Aorta (tissue), 5 donors: Measurements from ENCODE around the gene ANKRD44. TPM values are rescaled to one million over a fixed set of nuclear protein-coding genes. Genes with fewer than 3 reads are reported as not detected.

Experiments used
- ATAC-seq: fragments of 200-7000 bp; cut with Tn5 transposase; one replicate; pipeline ENCODE4 v1.9.1; 2022; ENCODE audit warnings: moderate library complexity; ENCODE audit not compliant: low FRiP score
- DNase-seq, 2 donors: peaks; one replicate each; pipeline ENCODE4 v3.0.0-alpha.2; 2020
- H3K27ac ChIP-seq, 2 donors: one replicate each; pipeline ENCODE4 v1.5.1; 2013; ENCODE audit warnings: low read length in 2 of 2, mild to moderate bottlenecking in 2 of 2, moderate library complexity in 2 of 2, control low read depth in 1 of 2, inconsistent platforms in 1 of 2, low read depth in 1 of 2
- H3K27me3 ChIP-seq, 2 donors: one replicate each; pipeline ENCODE4 v1.6.1; 2013; ENCODE audit warnings: control low read depth in 1 of 2, low read length in 1 of 2, mild to moderate bottlenecking in 1 of 2, moderate library complexity in 1 of 2; ENCODE audit not compliant: insufficient read depth in 2 of 2, control insufficient read depth in 1 of 2
- H3K36me3 ChIP-seq, 2 donors: one replicate each; pipeline ENCODE4 v1.6.1; 2013; ENCODE audit warnings: control low read depth in 1 of 2, low read length in 1 of 2, mild to moderate bottlenecking in 1 of 2; ENCODE audit not compliant: insufficient read depth in 2 of 2, control insufficient read depth in 1 of 2
- H3K4me1 ChIP-seq, 2 donors: one replicate each; pipeline ENCODE4 v1.6.1; 2013; ENCODE audit warnings: low read length in 2 of 2, control low read depth in 1 of 2, mild to moderate bottlenecking in 1 of 2, moderate library complexity in 1 of 2; ENCODE audit not compliant: insufficient read depth in 2 of 2, control insufficient read depth in 1 of 2
- H3K4me3 ChIP-seq, 2 donors: one replicate each; pipeline ENCODE4 v1.5.1; 2013; ENCODE audit warnings: low read length in 2 of 2, control low read depth in 1 of 2, mild to moderate bottlenecking in 1 of 2
- H3K9me3 ChIP-seq: one replicate; pipeline ENCODE4 v1.6.1; 2013; ENCODE audit warnings: mild to moderate bottlenecking, low read length; ENCODE audit not compliant: control insufficient read depth
- WGBS, 2 donors: extraction: QIAGEN DNeasy Blood & Tissue Kit; methylation state at CpG; one replicate each; pipeline ENCODE4 v1.1.7; 2013; 5-methylcytosine and 5-hydroxymethylcytosine counted together
- intact Hi-C, 2 donors: fragments of 100-400 bp; cut with DNase I; formaldehyde crosslinking; loops; one replicate each; pipeline versions ENCODE4 v1.14.2 to v1.15.0; 2022
- polyA plus RNA-seq, 2 donors: library from polyadenylated mRNA; stranded (reverse); fragments of 200-250 nt; gene quantifications; one replicate each; pipeline ENCODE4 v1.2.3, GENCODE V29; 2013
- total RNA-seq, 2 donors: library from RNA; stranded (reverse); fragmentation: NEBNext Ultra II Directional; extraction: Animal tissue kit (Norgen Biotek cat#: 25700); gene quantifications; one replicate each; pipeline ENCODE4 v1.2.1, GENCODE V29; 2021
- donor health status: healthy with polysubstance abuse.
- donor health status: Bipolar disorder and iron deficiency.
- donor health status: DM: no; HTN: no; CAD: no.
- donor health status: DM: no; HTN: no; CAD: no.
- donor health status: DM: yes; HTN: yes; CAD: no.

ANKRD44 gene
- total and polyA plus RNA-seq, 4 donors = 4.5 to 62.6 (median 33.8) TPM

DNA sequence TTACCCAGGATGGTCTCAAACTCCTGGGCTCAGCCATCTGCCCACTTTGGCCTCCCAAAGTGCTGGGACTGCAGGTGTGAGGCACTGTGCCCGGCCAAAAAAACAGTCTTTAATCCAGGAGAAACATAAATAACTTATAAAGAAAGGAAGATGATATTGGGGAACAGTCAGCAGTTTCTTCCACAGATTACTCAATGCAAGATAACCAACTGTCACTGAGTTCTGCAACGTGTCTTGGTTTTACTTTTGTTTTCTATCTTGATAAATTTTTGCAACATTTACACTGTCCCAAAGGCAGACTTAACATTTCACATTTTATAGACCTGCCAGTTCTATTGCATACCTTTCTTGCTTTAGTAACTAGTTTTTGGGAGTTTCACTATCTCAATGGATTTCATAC, 71.1 kb downstream of the ANKRD44 start:
- no peak for ATAC-seq

DNA sequence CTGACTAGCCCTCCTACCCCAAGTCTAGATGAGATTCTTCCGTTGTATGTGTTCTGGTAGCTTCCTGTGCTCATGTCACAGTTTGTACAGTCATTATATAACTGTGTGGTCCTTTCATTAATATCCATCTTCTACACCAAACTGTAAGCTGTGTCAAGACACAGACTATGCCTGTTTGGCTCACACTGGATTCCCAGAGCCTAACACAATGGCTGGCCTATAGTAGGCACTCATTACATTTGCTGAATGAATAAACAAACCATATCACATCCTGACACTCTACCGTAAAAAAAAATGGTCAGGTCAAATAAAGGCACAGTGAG, 72.6 kb downstream of the ANKRD44 start:
- DNase-seq (no peak), ATAC-seq (no peak)
- no peak overlapping the region for H3K27ac ChIP-seq
- H3K27me3 ChIP-seq = no peaks in the 10 kb centered on the region
- 82 to 89% methylated on average over 2 of the region's 2 CpGs for WGBS, 2 donors
- H3K4me3 ChIP-seq = no peak overlapping the region
- peaks cover 0 to 7% of the 10 kb centered on the region in 2 donors for H3K4me1 ChIP-seq
- intact Hi-C loops = no loop called here
- peaks cover 0 to 3% of the 10 kb centered on the region in 2 donors for H3K36me3 ChIP-seq
- no peaks in the 10 kb centered on the region for H3K9me3 ChIP-seq

More for the DNA sequence above, 71.1 kb downstream of the ANKRD44 start:
- no peak overlapping the region for H3K4me3 ChIP-seq
- H3K27me3 ChIP-seq = no peaks in the 10 kb centered on the region
- intact Hi-C loops = no loop called here
- peaks cover 0 to 4% of the 10 kb centered on the region in 2 donors for H3K4me1 ChIP-seq
- H3K27ac ChIP-seq = no peak overlapping the region
- 80 to 88% methylated on average over 2 of the region's 2 CpGs for WGBS, 2 donors
- no peaks in the 10 kb centered on the region for H3K9me3 ChIP-seq
- DNase-seq = no peak
- peaks cover 0 to 3% of the 10 kb centered on the region in 2 donors for H3K36me3 ChIP-seq

DNA sequence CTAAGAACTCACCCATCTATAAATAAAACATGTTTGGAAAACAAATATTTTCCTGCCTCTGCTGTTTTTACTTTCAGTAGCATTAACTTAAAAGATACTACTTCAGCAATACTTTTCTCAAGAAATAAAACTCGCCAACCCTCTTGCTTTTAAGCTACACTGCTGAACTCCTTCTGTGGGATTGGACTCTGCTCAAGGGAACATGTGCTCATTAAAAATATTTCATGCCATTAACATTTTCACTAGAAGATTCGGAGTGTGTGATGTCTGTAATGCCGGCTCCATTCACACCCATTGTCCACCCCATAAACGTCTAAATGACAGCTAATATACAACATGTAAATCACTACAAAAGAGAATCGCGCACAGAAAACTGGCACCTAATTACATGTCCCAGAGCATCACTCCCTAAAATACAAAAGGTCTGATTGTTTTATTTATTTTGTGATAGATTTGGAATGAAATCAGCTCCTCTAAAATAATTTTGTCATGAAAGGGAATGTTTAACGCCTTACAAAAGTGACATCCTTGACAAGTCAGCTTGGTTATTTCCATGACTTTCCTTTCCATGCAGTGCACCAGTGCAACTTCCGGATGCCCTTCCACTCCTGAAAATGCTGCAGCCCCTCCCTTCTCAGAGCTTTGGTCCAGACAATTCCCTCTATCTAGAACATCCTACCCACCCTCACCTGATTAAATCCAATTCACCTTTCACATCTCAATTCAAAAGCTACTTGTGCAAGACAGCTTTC, 73.1 kb downstream of the ANKRD44 start:
- H3K27me3 ChIP-seq = no peaks in the 10 kb centered on the region
- no peak overlapping the region for H3K27ac ChIP-seq
- peaks cover 0 to 5% of the 10 kb centered on the region in 2 donors for H3K4me1 ChIP-seq
- intact Hi-C loops = no loop called here
- DNase-seq (no peak), ATAC-seq (no peak)
- H3K9me3 ChIP-seq = no peaks in the 10 kb centered on the region
- H3K4me3 ChIP-seq = no peak overlapping the region
- WGBS, 2 donors = 83 to 87% methylated on average over 8 of the region's 8 CpGs
- peaks cover 0 to 3% of the 10 kb centered on the region in 2 donors for H3K36me3 ChIP-seq

DNA sequence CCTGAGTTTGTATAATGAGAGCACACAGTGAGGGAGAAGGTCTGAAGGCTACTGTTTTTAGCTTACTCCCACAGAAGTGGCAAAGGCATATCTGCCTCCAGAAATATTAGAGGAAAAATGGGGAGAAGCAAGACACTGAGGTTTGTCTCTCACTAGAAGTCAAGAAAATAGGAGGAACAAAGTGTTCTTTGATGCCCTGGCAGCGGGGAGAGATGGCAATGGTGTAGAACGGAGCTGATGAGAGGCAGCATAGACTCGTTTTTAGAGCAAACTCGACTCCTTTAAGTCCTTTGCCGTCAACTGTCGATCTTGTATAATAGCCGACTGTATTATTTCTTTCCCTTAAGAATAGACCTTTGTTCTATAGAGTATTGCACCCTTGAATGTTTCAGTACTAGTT, 73.8 kb downstream of the ANKRD44 start:
- peaks cover 4 to 5% of the 10 kb centered on the region in 2 donors for H3K4me1 ChIP-seq
- no peak for ATAC-seq
- WGBS, 2 donors = 83 to 86% methylated on average over 7 of the region's 7 CpGs
- no peak for DNase-seq
- peaks cover 0 to 3% of the 10 kb centered on the region in 2 donors for H3K36me3 ChIP-seq
- no peaks in the 10 kb centered on the region for H3K27me3 ChIP-seq
- no peak overlapping the region for H3K4me3 ChIP-seq
- no peaks in the 10 kb centered on the region for H3K9me3 ChIP-seq
- intact Hi-C loops = no loop called here
- H3K27ac ChIP-seq = no peak overlapping the region

DNA sequence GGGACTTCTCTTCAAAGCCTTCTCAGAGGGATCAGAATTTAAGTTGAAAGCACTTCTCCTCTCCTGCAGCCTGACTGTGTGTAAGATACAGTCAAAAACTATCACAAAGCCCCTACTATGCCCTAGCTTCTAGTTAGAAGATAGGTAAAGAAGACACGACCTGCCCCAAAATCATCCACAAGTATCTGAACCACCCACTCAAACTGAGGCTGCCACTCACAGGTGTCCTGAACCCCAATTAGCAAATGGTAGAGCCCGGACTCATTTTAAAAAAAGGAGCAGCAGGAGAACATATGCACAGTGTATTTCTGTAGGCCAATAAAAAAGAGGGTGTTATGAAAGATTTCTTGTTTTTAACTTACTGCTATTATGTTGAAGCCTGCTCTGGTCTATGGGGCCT, 74.4 kb downstream of the ANKRD44 start:
- H3K4me1 ChIP-seq = peaks cover 6 to 7% of the 10 kb centered on the region in 2 donors
- H3K36me3 ChIP-seq = peaks cover 0 to 3% of the 10 kb centered on the region in 2 donors
- WGBS, 2 donors = 92 to 98% methylated on average over 2 of the region's 2 CpGs
- H3K4me3 ChIP-seq = no peak overlapping the region
- ATAC-seq = no peak
- DNase-seq = no peak
- intact Hi-C loops = no loop called here
- H3K27me3 ChIP-seq = no peaks in the 10 kb centered on the region
- no peak overlapping the region for H3K27ac ChIP-seq
- H3K9me3 ChIP-seq = no peaks in the 10 kb centered on the region

DNA sequence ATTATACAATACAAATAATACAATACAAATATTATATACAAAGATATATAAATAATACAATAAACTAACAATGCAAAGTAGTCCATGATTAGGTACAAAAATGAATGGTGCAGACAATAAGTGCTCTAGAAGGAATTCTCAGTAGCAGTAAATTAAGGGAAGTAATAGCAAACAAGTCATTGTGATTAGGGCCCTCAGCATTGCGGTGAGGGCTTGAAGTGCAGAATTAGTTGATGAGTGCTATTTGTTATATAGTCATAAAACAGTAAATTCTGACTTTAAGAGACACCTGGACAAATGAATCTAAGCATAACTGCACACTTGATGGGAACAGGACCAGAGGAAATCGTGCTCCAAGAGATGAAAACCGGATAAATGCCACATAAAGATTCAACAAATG, 74.9 kb downstream of the ANKRD44 start:
- Histone ChIP-seq H3K27ac (no peak overlapping the region), H3K36me3 (peaks cover 0 to 3% of the 10 kb centered on the region in 2 donors), H3K9me3 (no peaks in the 10 kb centered on the region), H3K27me3 (no peaks in the 10 kb centered on the region), H3K4me1 (peaks cover 6 to 7% of the 10 kb centered on the region in 2 donors), H3K4me3 (no peak overlapping the region)
- 88 to 97% methylated on average over 3 of the region's 3 CpGs for WGBS, 2 donors
- DNase-seq (no peak), ATAC-seq (no peak)
- intact Hi-C loops = no loop called here

DNA sequence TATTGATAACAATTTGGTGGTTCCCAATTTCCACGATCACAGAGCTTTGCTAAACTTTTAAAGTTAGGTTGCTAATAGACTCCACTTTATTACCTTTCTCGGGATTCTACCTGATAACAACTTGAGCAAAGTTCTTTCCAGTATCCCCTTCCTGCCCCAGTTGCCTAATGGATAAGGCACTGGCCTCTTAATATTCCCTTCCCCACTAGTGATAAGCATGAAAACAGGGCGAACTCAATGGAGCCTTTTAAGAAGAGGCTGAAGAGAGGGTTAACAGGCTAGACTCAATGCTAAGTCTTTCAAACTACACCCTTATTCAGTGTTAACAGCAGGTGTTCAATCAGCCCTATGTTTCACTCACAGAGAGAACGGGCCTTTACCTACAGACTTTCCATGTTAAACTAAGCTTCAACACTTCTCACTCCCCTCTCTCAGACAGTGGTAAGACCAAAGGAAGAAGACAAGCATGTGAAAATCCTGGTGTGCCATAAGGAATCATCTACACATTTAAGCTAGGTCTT, 75.8 kb downstream of the ANKRD44 start:
- no peaks in the 10 kb centered on the region for H3K27me3 ChIP-seq
- peaks cover 6 to 7% of the 10 kb centered on the region in 2 donors for H3K4me1 ChIP-seq
- peaks cover 0 to 3% of the 10 kb centered on the region in 2 donors for H3K36me3 ChIP-seq
- intact Hi-C loops = no loop called here
- H3K4me3 ChIP-seq = no peak overlapping the region
- DNase-seq (no peak), ATAC-seq (no peak)
- WGBS, 2 donors = 84 to 98% methylated on average over 4 of the region's 4 CpGs
- H3K27ac ChIP-seq = no peak overlapping the region
- no peaks in the 10 kb centered on the region for H3K9me3 ChIP-seq

DNA sequence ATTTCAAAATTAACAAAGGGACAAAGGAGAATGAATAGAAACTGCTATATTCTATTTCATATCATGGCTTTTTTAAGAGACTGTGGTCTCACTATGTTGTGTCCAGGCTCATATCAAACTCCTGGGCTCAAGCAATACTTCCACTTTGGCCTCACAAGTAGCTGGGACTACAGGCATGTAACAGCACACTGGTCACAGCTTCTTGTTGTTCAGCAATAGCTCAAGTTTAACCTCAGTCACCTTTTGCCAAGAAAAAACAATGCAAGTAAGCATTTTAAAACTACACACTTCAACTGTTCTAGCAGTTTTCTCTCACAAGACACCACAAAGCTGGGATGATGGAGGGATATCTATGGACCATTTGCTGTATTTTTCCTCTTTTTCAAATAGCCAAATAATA, 77.1 kb downstream of the ANKRD44 start:
- ATAC-seq = no peak
- intact Hi-C loops = no loop called here
- peaks cover 6 to 7% of the 10 kb centered on the region in 2 donors for H3K4me1 ChIP-seq

DNA sequence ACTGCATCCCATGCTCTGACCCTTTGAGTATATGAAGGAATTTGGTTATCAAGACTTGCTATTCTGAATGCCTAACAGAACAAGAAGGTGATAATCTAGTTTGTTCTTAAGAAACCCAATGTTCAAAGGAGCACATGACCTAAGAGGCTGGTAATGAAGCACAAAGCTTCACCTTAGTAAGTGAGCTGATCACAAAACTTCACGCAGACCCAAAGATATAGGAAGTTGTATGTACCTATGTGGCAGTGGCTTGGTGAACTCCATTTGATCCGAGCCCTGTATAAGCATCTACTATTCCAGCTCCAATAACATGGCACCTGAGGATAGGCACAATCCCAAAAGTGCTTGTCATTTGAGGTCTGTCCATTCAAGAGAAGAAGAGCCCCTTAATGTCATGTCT, 78.6 kb downstream of the ANKRD44 start:
- intact Hi-C loops = no loop called here

More for the DNA sequence above, 77.1 kb downstream of the ANKRD44 start:
- Histone ChIP-seq H3K36me3 (peaks cover 0 to 3% of the 10 kb centered on the region in 2 donors), H3K27me3 (no peaks in the 10 kb centered on the region), H3K9me3 (no peaks in the 10 kb centered on the region), H3K4me3 (no peak overlapping the region), H3K27ac (no peak overlapping the region)
- DNase-seq = no peak

More for the DNA sequence above, 78.6 kb downstream of the ANKRD44 start:
- no peak for DNase-seq
- H3K4me1 ChIP-seq = peaks cover 5 to 6% of the 10 kb centered on the region in 2 donors
- H3K36me3 ChIP-seq = no peaks in the 10 kb centered on the region
- H3K9me3 ChIP-seq = no peaks in the 10 kb centered on the region
- 97 to 100% methylated on average over 2 of the region's 2 CpGs for WGBS, 2 donors
- ATAC-seq = no peak
- no peak overlapping the region for H3K4me3 ChIP-seq
- H3K27me3 ChIP-seq = no peaks in the 10 kb centered on the region
- H3K27ac ChIP-seq = no peak overlapping the region
